ENCODE data around the gene DIPK1C. TPM values are rescaled to one million over a fixed set of nuclear protein-coding genes. Genes with fewer than 3 reads are reported as not detected.

DIPK1C gene
- total RNA-seq, 1 donor from 2014 or later: not detected

DNA sequence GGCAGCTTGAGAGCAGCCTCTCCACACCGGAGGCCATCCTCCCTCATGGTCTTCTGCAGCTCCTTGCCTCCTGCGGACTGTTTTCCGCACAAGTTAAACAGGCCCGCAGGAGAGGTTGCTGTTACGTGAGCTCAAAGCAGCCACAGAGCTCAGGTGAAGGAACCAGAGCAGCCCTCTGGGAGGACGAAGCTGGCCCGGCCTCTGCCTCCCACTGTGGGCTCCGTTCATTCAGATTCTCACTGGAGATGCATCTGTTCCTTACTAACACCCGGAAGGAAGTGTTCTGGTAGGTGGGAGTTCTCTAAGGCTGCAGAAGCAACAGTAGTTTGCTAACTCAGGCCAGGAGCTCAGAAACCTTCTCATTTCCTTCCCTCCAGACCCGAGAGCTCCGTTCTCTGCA is 10.9 kb downstream of the DIPK1C start:
- Histone ChIP-seq H3K9me3 (no peaks in the 10 kb centered on the region), H3K4me1 (no peaks in the 10 kb centered on the region), H3K36me3 (no peaks in the 10 kb centered on the region), H3K27me3 (ENCODE audit: low read depth) (no peaks in the 10 kb centered on the region), H3K27ac (no peak overlapping the region), H3K4me3 (no peak overlapping the region)
- DNase-seq (no peak), ATAC-seq (no peak)
- intact Hi-C loops (cut with DNase I): no loop called here
- TF ChIP-seq, protein P1, sequence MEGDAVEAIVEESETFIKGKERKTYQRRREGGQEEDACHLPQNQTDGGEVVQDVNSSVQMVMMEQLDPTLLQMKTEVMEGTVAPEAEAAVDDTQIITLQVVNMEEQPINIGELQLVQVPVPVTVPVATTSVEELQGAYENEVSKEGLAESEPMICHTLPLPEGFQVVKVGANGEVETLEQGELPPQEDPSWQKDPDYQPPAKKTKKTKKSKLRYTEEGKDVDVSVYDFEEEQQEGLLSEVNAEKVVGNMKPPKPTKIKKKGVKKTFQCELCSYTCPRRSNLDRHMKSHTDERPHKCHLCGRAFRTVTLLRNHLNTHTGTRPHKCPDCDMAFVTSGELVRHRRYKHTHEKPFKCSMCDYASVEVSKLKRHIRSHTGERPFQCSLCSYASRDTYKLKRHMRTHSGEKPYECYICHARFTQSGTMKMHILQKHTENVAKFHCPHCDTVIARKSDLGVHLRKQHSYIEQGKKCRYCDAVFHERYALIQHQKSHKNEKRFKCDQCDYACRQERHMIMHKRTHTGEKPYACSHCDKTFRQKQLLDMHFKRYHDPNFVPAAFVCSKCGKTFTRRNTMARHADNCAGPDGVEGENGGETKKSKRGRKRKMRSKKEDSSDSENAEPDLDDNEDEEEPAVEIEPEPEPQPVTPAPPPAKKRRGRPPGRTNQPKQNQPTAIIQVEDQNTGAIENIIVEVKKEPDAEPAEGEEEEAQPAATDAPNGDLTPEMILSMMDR (IDR thresholded peaks at IDR 0.05): no peak

DNA sequence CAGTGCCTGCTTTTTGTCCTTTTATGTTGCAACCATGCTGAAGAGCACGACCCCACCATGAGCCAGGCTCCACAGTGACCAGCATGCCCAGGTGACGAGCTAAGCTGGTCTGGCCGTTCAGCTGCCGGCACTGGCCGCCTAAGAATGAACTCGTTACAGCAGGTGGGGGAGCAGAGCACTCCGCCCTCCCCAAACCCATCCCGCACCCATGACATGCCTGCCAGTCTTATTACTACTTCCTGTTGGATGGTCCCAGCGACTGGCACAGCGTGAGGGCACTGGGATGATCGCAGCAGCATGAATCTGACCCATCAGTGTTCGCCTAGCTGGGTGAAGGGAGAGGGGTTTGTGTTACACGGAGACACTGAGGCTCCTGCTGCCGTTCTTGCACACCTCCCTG is 11.5 kb downstream of the DIPK1C start:
- TF ChIP-seq, protein P1 (IDR thresholded peaks at IDR 0.05): no peak
- Histone ChIP-seq H3K9me3 (no peaks in the 10 kb centered on the region), H3K4me1 (no peaks in the 10 kb centered on the region), H3K27ac (no peak overlapping the region), H3K27me3 (ENCODE audit: low read depth) (no peaks in the 10 kb centered on the region), H3K36me3 (no peaks in the 10 kb centered on the region), H3K4me3 (no peak overlapping the region)
- intact Hi-C loops (cut with DNase I): no loop called here
- ATAC-seq (no peak), DNase-seq (no peak)

DNA sequence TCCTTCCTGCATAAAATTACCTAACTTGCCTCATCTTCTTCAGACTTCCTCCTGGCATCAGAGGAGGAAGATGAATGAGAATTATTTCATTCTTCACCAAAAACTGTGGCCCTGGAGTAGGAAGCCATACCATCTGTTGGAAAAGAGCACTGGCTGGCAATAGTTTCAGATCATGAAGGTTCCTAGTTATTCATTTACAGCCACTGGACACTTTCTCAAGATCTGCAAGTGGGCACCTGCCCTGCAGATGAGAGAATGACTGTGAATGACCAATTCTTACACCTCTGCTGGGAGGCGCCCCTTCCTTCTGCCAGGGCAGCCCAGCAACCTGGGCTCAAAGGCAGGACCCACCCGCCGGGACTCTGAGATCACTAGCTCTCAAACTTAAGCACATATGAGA is 13.0 kb downstream of the DIPK1C start:
- intact Hi-C loops (cut with DNase I): no loop called here
- H3K4me1 ChIP-seq: no peaks in the 10 kb centered on the region
- DNase-seq (no peak), ATAC-seq (no peak)
- H3K27me3 ChIP-seq (ENCODE audit: low read depth): no peaks in the 10 kb centered on the region
- TF ChIP-seq, protein P1 (IDR thresholded peaks at IDR 0.05): no peak
- no peaks in the 10 kb centered on the region for H3K36me3 ChIP-seq
- no peak overlapping the region for H3K27ac ChIP-seq
- no peaks in the 10 kb centered on the region for H3K9me3 ChIP-seq
- no peak overlapping the region for H3K4me3 ChIP-seq

DNA sequence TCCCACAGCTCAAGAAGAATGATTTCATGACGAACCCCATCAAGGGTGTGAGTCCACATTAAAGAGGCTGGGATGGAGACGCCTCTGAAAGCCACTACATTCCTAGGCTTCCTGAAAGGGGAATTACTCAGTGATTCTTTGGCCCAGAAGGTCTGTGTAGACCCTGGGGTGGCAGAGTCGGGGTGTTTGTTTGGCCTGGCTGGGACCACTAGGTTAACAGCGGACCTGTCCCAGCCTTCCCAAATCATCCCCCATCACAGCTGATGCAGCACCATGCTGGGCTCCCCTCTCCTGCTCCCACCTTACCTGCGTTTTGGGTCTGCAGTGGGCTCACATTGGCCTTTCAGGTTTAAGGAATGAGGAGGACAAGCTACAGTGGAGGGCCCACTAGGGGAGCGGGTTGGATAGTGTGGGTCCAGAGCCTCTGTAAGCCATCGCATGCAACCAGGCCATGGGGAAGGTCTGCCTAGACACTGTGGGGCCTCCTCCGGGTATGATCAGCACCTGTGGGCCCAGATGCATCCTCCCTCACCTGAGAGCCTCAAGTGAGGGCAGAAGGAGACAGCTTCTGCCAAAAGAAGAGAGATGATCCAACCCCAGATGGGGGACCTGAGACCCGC is 16.2 kb downstream of the DIPK1C start:
- H3K9me3 ChIP-seq: no peaks in the 10 kb centered on the region
- TF ChIP-seq, protein P1 (IDR thresholded peaks at IDR 0.05): no peak
- no peaks in the 10 kb centered on the region for H3K27me3 ChIP-seq (ENCODE audit: low read depth)
- no peak for ATAC-seq
- no peaks in the 10 kb centered on the region for H3K4me1 ChIP-seq
- H3K27ac ChIP-seq: no peak overlapping the region
- intact Hi-C loops (cut with DNase I): no loop called here
- no peaks in the 10 kb centered on the region for H3K36me3 ChIP-seq
- no peak overlapping the region for H3K4me3 ChIP-seq
- no peak for DNase-seq

DNA sequence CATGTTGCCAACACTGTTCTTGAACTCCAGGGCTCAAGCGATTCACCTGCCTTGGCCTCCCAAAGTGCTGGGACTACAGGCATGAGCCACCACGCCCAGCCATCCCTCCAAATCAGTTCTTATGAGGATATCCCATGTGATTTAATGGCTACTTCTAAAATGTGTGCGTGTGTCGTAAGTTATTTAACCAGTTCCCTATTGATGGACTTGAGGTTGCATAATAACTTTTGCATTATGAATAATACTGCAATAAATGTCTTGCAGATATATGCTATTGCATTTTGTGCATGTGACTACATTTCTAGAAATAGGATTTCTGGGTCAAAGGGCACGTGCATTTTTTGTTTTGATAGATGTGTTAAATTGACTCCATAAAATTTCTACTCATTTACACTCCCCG is 19.0 kb downstream of the DIPK1C start:
- no peaks in the 10 kb centered on the region for H3K9me3 ChIP-seq
- H3K27me3 ChIP-seq (ENCODE audit: low read depth): no peaks in the 10 kb centered on the region
- TF ChIP-seq, protein P1 (IDR thresholded peaks at IDR 0.05): no peak
- intact Hi-C loops (cut with DNase I): no loop called here
- H3K27ac ChIP-seq: no peak overlapping the region
- no peak overlapping the region for H3K4me3 ChIP-seq
- ATAC-seq: no peak
- no peaks in the 10 kb centered on the region for H3K36me3 ChIP-seq
- no peak for DNase-seq
- H3K4me1 ChIP-seq: no peaks in the 10 kb centered on the region

Data from lower lobe of right lung (tissue), 2 donors.